H1 (cell line): ENCODE results near the gene DIPK1A.

Source experiments
- E2F6 ChIP-seq: IDR thresholded peaks from 2 replicates; pipeline ENCODE4 v1.6.1; 2012; ENCODE audit warnings: inconsistent platforms
- EZH2 ChIP-seq: fragments of 200-600 bp; sonication (generic); IDR thresholded peaks from 2 replicates; pipeline ENCODE4 v1.7.1; 2012; ENCODE audit warnings: low read depth, mild to moderate bottlenecking, moderate library complexity, low read length, inconsistent platforms; ENCODE audit not compliant: severe bottlenecking
- HDAC6 ChIP-seq: IDR thresholded peaks from one replicate; pipeline ENCODE4 v1.7.1; 2012; ENCODE audit warnings: low read depth, mild to moderate bottlenecking, inconsistent platforms, low read length, moderate library complexity
- ZNF274 ChIP-seq: IDR thresholded peaks from 2 replicates; pipeline ENCODE4 v1.7.0; 2012; ENCODE audit warnings: low read length, borderline replicate concordance; ENCODE audit errors: extremely low read depth
- TF ChIP-seq, protein P1 (sequence below), 3 experiments: IDR thresholded peaks; 1 replicate in 2 of 3; 2 replicates in 1 of 3; pipeline versions ENCODE4 v1.5.1 to v1.6.1; 2011; ENCODE audit warnings: low read length in 3 of 3, mild to moderate bottlenecking in 3 of 3, inconsistent platforms in 2 of 3, low read depth in 1 of 3, moderate library complexity in 1 of 3; ENCODE audit not compliant: insufficient read depth in 1 of 3; ENCODE audit errors: control extremely low read depth in 1 of 3

DNA sequence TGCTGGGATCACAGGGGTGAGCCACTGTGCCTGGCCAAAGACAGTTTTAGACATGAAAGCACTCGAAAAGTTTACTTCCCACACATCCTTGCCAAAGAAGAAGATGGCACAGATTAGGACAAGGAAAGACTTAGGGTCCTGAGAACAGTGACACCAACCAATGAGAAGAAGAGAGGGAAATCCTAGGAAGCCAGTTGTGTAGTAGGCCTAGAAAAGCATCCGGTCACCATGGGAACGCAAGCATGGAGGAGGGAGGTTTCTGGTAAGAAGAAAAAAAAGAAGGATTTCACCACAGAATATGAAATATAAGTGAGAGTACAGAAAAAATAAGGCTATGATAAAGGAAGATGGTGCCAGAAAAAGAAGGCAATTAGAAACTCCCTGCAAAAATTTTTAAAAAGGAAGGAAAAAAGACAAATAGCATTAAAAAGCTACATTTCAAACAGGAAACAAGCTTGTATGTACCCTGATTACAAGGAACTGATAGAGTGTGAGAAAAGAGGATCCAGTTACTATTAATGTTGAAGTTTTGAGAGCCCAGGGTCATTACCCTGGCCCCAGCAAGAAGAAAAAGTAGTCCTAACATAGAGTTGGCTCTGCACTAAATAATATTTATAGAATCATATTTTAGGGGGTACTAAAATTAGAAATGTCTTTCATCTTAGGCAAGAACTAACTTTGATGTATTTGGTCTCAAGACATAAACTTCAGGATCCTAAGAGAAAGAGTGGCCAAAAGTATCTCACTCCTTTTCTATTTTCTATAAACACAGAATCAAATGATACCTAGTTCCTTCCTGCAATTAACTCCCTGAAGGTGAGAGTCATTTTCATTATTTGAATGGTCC, 16.1 kb downstream of the DIPK1A start:
- TF ChIP-seq, protein P1, sequence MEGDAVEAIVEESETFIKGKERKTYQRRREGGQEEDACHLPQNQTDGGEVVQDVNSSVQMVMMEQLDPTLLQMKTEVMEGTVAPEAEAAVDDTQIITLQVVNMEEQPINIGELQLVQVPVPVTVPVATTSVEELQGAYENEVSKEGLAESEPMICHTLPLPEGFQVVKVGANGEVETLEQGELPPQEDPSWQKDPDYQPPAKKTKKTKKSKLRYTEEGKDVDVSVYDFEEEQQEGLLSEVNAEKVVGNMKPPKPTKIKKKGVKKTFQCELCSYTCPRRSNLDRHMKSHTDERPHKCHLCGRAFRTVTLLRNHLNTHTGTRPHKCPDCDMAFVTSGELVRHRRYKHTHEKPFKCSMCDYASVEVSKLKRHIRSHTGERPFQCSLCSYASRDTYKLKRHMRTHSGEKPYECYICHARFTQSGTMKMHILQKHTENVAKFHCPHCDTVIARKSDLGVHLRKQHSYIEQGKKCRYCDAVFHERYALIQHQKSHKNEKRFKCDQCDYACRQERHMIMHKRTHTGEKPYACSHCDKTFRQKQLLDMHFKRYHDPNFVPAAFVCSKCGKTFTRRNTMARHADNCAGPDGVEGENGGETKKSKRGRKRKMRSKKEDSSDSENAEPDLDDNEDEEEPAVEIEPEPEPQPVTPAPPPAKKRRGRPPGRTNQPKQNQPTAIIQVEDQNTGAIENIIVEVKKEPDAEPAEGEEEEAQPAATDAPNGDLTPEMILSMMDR (IDR thresholded peaks at IDR 0.05; ENCODE audit: control extremely low read depth in 1 of 3, insufficient read depth in 1 of 3, low read depth in 1 of 3, low read length in 3 of 3): no peak
- TF ChIP-seq E2F6: no peak
- no peak for TF ChIP-seq EZH2
- TF ChIP-seq ZNF274: no peak
- TF ChIP-seq HDAC6: no peak
